ENCODE measurements around the gene TICRR. TPM values are rescaled to one million over a fixed set of nuclear protein-coding genes. Genes with fewer than 3 reads are reported as not detected.

Gene TICRR
- total RNA-seq, 1 experiment from 2014 or later, result 23.6 TPM

DNA sequence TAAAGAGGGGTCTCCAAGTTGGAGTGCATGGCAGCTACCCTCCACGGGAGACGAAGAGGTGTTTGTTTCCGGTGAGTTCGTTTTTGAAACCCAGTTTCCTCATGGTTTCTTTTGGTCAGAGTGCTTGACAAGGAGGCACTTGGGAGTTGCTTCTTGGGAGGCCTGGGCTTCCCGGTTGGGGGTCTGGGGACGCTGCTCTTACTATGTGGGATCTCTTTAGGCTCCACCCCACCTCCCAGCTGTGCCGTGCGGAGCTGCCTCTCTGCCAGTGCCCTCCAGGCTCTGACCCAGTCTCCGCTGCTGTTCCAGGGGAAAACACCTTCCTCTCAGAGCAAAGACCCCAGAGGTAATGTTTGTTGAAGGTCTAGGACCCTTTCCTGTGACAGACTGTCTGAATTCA, 50.4 kb downstream of the TICRR start:
- POLR2A ChIA-PET (ENCODE audit: unreplicated experiment), result no interaction called here

DNA sequence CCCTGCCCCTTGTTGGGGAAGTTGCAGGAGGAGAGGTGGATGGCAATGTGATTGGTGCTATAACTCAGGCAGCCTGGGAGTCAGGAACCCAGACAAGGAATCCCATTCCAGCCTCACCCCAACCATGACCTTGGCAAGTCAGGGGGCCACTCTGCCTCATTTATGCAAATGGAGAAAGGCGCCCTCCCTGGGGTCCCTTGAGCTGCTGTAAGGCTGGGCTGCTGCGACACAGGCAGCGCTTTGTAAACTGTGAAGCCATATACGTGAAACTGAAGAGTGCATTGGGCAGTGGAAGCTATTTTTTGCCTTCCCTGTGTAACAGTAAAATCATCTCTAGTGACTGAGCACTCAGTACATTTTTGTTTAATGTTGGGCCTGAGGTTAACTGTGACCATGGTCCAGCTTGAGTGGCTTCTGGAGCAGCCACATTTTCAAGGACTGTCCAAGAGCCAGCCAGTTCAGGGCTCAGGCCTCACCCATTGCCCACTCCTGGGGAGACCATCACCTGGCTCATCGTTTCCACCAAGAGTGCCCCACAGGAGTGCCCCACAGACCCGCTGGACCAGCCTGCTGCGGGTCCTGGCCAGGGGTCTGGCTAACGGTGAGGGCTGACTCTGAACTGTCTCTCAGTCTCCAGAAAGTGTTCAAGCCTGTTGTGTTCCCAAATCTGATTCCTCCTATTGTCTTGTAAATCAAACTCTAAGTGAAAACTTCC, 52.1 kb downstream of the TICRR start:
- Histone ChIP-seq H3K36me3 (ENCODE audit: low read depth) (peaks cover 31% of the 10 kb centered on the region), H3K4me1 (replicated peaks; ENCODE audit: insufficient read depth) (no peaks in the 10 kb centered on the region), H3K4me3 (no peak overlapping the region), H3K9me2 (ENCODE audit: insufficient read depth) (no peaks in the 10 kb centered on the region), H3K9me3 (ENCODE audit: insufficient read depth, low read depth) (no peaks in the 10 kb centered on the region), H4K20me1 (ENCODE audit: insufficient read depth) (no peaks in the 10 kb centered on the region), H3K27me3 (ENCODE audit: insufficient read depth, low read depth) (no peaks in the 10 kb centered on the region), H3K4me2 (no peak overlapping the region), H3F3A (ENCODE audit: insufficient read depth, low read depth) (0 out of 2 replicates have a peak, but pooled peaks cover 9% of the 10 kb centered on the region), H3K27ac (no peak overlapping the region), H3K79me2 (ENCODE audit: low read depth) (no peaks in the 10 kb centered on the region), H2AFZ (no peak overlapping the region)
- DNase-seq, result no peak
- POLR2A ChIA-PET (ENCODE audit: unreplicated experiment), result no interaction called here
- CTCF ChIA-PET, result no interaction called here
- intact Hi-C loops (cut with micrococcal nuclease; ENCODE audit: unreplicated experiment), result no loop called here
- TF ChIP-seq, protein P1, sequence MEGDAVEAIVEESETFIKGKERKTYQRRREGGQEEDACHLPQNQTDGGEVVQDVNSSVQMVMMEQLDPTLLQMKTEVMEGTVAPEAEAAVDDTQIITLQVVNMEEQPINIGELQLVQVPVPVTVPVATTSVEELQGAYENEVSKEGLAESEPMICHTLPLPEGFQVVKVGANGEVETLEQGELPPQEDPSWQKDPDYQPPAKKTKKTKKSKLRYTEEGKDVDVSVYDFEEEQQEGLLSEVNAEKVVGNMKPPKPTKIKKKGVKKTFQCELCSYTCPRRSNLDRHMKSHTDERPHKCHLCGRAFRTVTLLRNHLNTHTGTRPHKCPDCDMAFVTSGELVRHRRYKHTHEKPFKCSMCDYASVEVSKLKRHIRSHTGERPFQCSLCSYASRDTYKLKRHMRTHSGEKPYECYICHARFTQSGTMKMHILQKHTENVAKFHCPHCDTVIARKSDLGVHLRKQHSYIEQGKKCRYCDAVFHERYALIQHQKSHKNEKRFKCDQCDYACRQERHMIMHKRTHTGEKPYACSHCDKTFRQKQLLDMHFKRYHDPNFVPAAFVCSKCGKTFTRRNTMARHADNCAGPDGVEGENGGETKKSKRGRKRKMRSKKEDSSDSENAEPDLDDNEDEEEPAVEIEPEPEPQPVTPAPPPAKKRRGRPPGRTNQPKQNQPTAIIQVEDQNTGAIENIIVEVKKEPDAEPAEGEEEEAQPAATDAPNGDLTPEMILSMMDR (conservative IDR thresholded peaks at IDR 0.05), result no peak
- no TSS peak for BruUV-seq (replicated peaks)

More for the DNA sequence above, 50.4 kb downstream of the TICRR start:
- no peak overlapping the region for H2AFZ ChIP-seq
- DNase-seq, result no peak
- CTCF ChIA-PET, result no interaction called here
- H3K9me2 ChIP-seq (ENCODE audit: insufficient read depth), result no peaks in the 10 kb centered on the region
- no peak overlapping the region for H3K4me3 ChIP-seq
- no peak overlapping the region for H3K27ac ChIP-seq
- 0 out of 2 replicates have a peak, but pooled peaks cover 9% of the 10 kb centered on the region for H3F3A ChIP-seq (ENCODE audit: insufficient read depth, low read depth)
- no peaks in the 10 kb centered on the region for H3K4me1 ChIP-seq (replicated peaks; ENCODE audit: insufficient read depth)
- H3K4me2 ChIP-seq, result no peak overlapping the region
- no peaks in the 10 kb centered on the region for H3K79me2 ChIP-seq (ENCODE audit: low read depth)
- intact Hi-C loops (cut with micrococcal nuclease; ENCODE audit: unreplicated experiment), result no loop called here
- no peaks in the 10 kb centered on the region for H4K20me1 ChIP-seq (ENCODE audit: insufficient read depth)
- BruUV-seq (replicated peaks), result no TSS peak
- TF ChIP-seq, protein P1 (conservative IDR thresholded peaks at IDR 0.05), result no peak
- no peak for TF ChIP-seq EZH2 (IDR thresholded peaks at IDR 0.05; ENCODE audit: low read depth)
- H3K36me3 ChIP-seq (ENCODE audit: low read depth), result peaks cover 26% of the 10 kb centered on the region
- no peaks in the 10 kb centered on the region for H3K9me3 ChIP-seq (ENCODE audit: insufficient read depth, low read depth)
- no peaks in the 10 kb centered on the region for H3K27me3 ChIP-seq (ENCODE audit: insufficient read depth, low read depth)

DNA sequence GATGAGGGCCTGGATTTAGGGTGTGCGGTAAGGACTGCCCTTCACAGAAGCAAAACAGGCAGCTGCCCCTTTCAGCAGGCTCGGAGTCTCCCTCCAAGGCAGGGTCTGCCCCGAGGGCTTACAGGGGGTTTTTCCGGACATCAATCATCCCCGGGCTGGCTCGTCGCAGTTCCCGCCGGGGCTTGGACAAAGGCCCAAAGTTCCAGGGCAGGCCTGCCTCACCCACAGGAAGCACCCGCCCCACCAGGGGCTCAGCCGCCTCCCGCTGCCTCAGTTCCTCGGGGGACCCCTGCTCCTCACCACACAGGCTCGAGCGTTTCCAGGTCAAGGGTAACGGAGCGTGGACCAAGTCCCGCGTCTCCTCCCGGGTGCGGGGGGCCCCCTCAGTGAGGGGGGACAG, 53.0 kb downstream of the TICRR start:
- no TSS peak for BruUV-seq (replicated peaks)
- peaks cover 33% of the 10 kb centered on the region for H3K36me3 ChIP-seq (ENCODE audit: low read depth)

More for the DNA sequence above, 53.0 kb downstream of the TICRR start:
- Histone ChIP-seq H3K9me2 (ENCODE audit: insufficient read depth) (no peaks in the 10 kb centered on the region), H3K4me3 (no peak overlapping the region), H3K27ac (no peak overlapping the region), H3K4me2 (no peak overlapping the region), H3F3A (ENCODE audit: insufficient read depth, low read depth) (0 out of 2 replicates have a peak, but pooled peaks cover 9% of the 10 kb centered on the region), H2AFZ (no peak overlapping the region), H4K20me1 (ENCODE audit: insufficient read depth) (no peaks in the 10 kb centered on the region), H3K79me2 (ENCODE audit: low read depth) (no peaks in the 10 kb centered on the region), H3K27me3 (ENCODE audit: insufficient read depth, low read depth) (no peaks in the 10 kb centered on the region), H3K4me1 (replicated peaks; ENCODE audit: insufficient read depth) (no peaks in the 10 kb centered on the region), H3K9me3 (ENCODE audit: insufficient read depth, low read depth) (no peaks in the 10 kb centered on the region)
- POLR2A ChIA-PET (ENCODE audit: unreplicated experiment), result no interaction called here
- DNase-seq, result no peak
- no peak for TF ChIP-seq EZH2 (IDR thresholded peaks at IDR 0.05; ENCODE audit: low read depth)
- TF ChIP-seq, protein P1 (conservative IDR thresholded peaks at IDR 0.05), result no peak
- intact Hi-C loops (cut with micrococcal nuclease; ENCODE audit: unreplicated experiment), result no loop called here
- CTCF ChIA-PET, result no interaction called here
